Measurements from ENCODE around the gene MACROD2.

- no peak for TF ChIP-seq CTCF (IDR thresholded peaks at IDR 0.05; ENCODE audit: insufficient read depth, low read length, poor library complexity, severe bottlenecking)
- no peak for TF ChIP-seq EZH2phosphoT487 (conservative IDR thresholded peaks at IDR 0.05; ENCODE audit: low read length)
Observed at GRCh38 chr20:14785065-14785743, 789.9 kb downstream of the MACROD2 start.
